HCT116 (cell line): ENCODE measurements around the gene EPDR1. TPM values are rescaled to one million over a fixed set of nuclear protein-coding genes. Genes with fewer than 3 reads are reported as not detected.

Source experiments
- ATAC-seq: fragments of 200-7000 bp; cut with Tn5 transposase; 2 replicates; pipeline ENCODE4 v1.9.1; 2020; ENCODE audit warnings: mild to moderate bottlenecking, moderate library complexity
- BruUV-seq: library from RNA; stranded (reverse); fragments of 400-500 nt; replicated peaks from 2 replicates; lab custom pipeline; 2021; lab: Mats Ljungman, UMichigan
- CTCF ChIA-PET: fragments of 300-600 bp; sonication (Branson Sonifier 250); formaldehyde crosslinking; loops from one replicate; lab custom pipeline; 2021; ENCODE audit warnings: antibody characterized with exemption; lab: Charles Lee
- POLR2A ChIA-PET: fragments of 300-600, 350-600 bp; sonication (Branson Sonifier 250); formaldehyde crosslinking; loops from one replicate; lab custom pipeline; 2021; ENCODE audit warnings: antibody characterized with exemption; lab: Charles Lee
- RAD21 ChIA-PET, 2 experiments: fragments of 300-600 bp; sonication (Branson Sonifier 250); formaldehyde crosslinking; loops; one replicate each; lab custom pipeline; 2023; ENCODE audit warnings: low total read pairs in 2 of 2; ENCODE audit not compliant: uncharacterized antibody in 2 of 2, unreplicated experiment in 2 of 2, low non-redundant PET in 1 of 2; lab: Charles Lee
- DNase-seq: peaks from one replicate; pipeline ENCODE4 v3.0.0-alpha.2; 2010; ENCODE audit warnings: low read depth, low spot score
- H2AFZ ChIP-seq: fragments of 200-600 bp; shearing (Covaris generic), sonication (generic); 2 replicates; pipeline ENCODE4 v1.6.1; 2017; ENCODE audit warnings: low read depth, mixed run types, mixed read lengths, antibody characterized with exemption, low read length; ENCODE audit not compliant: poor library complexity, severe bottlenecking
- H3K27ac ChIP-seq: 2 replicates; pipeline ENCODE4 v1.5.1; 2012; ENCODE audit warnings: low read depth, low read length
- H3K27me3 ChIP-seq: fragments of 200-600 bp; sonication (generic); 2 replicates; pipeline ENCODE4 v1.6.1; 2016; ENCODE audit warnings: mixed run types, low read length, mixed read lengths; ENCODE audit not compliant: insufficient read depth
- H3K36me3 ChIP-seq, 2 experiments: fragments of 200-500 bp in 1 of 2; fragments of 200-600 bp in 1 of 2; sonication (Bioruptor generic) in 1 of 2; sonication (generic) in 1 of 2; 2 replicates each; pipeline versions ENCODE4 v1.5.1 to v1.6.1; 2014 to 2016; ENCODE audit warnings: low read length in 2 of 2, inconsistent platforms in 1 of 2, mixed read lengths in 1 of 2, mixed run types in 1 of 2; ENCODE audit not compliant: insufficient read depth in 2 of 2, control insufficient read depth in 1 of 2
- H3K4me1 ChIP-seq, 2 experiments: fragments of 200-600 bp in 1 of 2; sonication (generic) in 1 of 2; 2 replicates each; pipeline versions ENCODE4 v1.5.1 to v1.6.1; 2012 to 2017; ENCODE audit warnings: low read length in 2 of 2, inconsistent platforms in 1 of 2, mild to moderate bottlenecking in 1 of 2, mixed read lengths in 1 of 2, mixed run types in 1 of 2, moderate library complexity in 1 of 2; ENCODE audit not compliant: insufficient read depth in 2 of 2, control insufficient read depth in 1 of 2
- H3K4me2 ChIP-seq: fragments of 200-600 bp; sonication (generic); 2 replicates; pipeline ENCODE4 v1.6.1; 2017; ENCODE audit warnings: mixed run types, low read length, mixed read lengths
- H3K4me3 ChIP-seq, 2 experiments: fragments of 200-600 bp in 1 of 2; sonication (generic) in 1 of 2; replicated peaks in 1 of 2; 2 replicates each; pipeline ENCODE4 v1.5.1; 2011 to 2016; ENCODE audit warnings: low read length in 2 of 2, control low read depth in 1 of 2, low read depth in 1 of 2, mild to moderate bottlenecking in 1 of 2, mixed read lengths in 1 of 2, mixed run types in 1 of 2
- H3K79me2 ChIP-seq: fragments of 200-600 bp; sonication (generic); 2 replicates; pipeline ENCODE4 v1.6.1; 2017; ENCODE audit warnings: mild to moderate bottlenecking, mixed run types, low read length, moderate library complexity, mixed read lengths; ENCODE audit not compliant: insufficient read depth
- H3K9ac ChIP-seq: fragments of 200-600 bp; sonication (generic); 2 replicates; pipeline ENCODE4 v1.6.1; 2016; ENCODE audit warnings: low read length, mixed read lengths
- H3K9me2 ChIP-seq: fragments of 200-600 bp; sonication (generic), shearing (Covaris generic); 2 replicates; pipeline ENCODE4 v1.6.1; 2017; ENCODE audit warnings: mixed run types, mild to moderate bottlenecking, moderate library complexity; ENCODE audit not compliant: insufficient read depth
- H3K9me3 ChIP-seq, 2 experiments: fragments of 200-500 bp in 1 of 2; fragments of 200-600 bp in 1 of 2; sonication (Bioruptor generic) in 1 of 2; sonication (generic) in 1 of 2; 2 replicates each; pipeline ENCODE4 v1.6.1; 2014 to 2017; ENCODE audit warnings: low read length in 2 of 2, mixed read lengths in 2 of 2, inconsistent platforms in 1 of 2, low read depth in 1 of 2, mild to moderate bottlenecking in 1 of 2, mixed run types in 1 of 2, moderate library complexity in 1 of 2; ENCODE audit not compliant: control insufficient read depth in 1 of 2, insufficient read depth in 1 of 2
- H4K20me1 ChIP-seq: fragments of 200-600 bp; sonication (generic), shearing (Covaris generic); 2 replicates; pipeline ENCODE4 v1.6.1; 2017; ENCODE audit warnings: mixed run types, mild to moderate bottlenecking, moderate library complexity; ENCODE audit not compliant: insufficient read depth
- CEBPB ChIP-seq: IDR thresholded peaks from 2 replicates; pipeline ENCODE4 v1.6.1; 2012; ENCODE audit warnings: low read depth
- ELF1 ChIP-seq: IDR thresholded peaks from 2 replicates; pipeline ENCODE4 v1.6.1; 2012; ENCODE audit warnings: low read depth, borderline replicate concordance
- FOSL1 ChIP-seq: IDR thresholded peaks from 2 replicates; pipeline ENCODE4 v1.6.1; 2012; ENCODE audit warnings: low read depth
- JUND ChIP-seq: IDR thresholded peaks from 2 replicates; pipeline ENCODE4 v1.6.1; 2012
- POLR2A ChIP-seq: IDR thresholded peaks from 2 replicates; pipeline ENCODE4 v1.7.0; 2011; ENCODE audit warnings: borderline replicate concordance; ENCODE audit not compliant: insufficient read depth, insufficient read length; ENCODE audit errors: extremely low read depth
- RAD21 ChIP-seq: IDR thresholded peaks from 2 replicates; pipeline ENCODE4 v1.6.1; 2012; ENCODE audit warnings: low read depth, mild to moderate bottlenecking
- ZFX ChIP-seq: fragments of 450-650 bp; IDR thresholded peaks from 2 replicates; pipeline ENCODE4 v1.6.1; 2017
- ZNF274 ChIP-seq: fragments of 200-500 bp; sonication (Bioruptor generic); IDR thresholded peaks from 2 replicates; pipeline ENCODE4 v1.6.1; 2014; ENCODE audit warnings: mild to moderate bottlenecking, low read depth, low read length, inconsistent platforms
- intact Hi-C: fragments of 100-400 bp; cut with micrococcal nuclease; formaldehyde crosslinking; loops from 2 replicates; pipeline ENCODE4 v1.10.0; 2022
- total RNA-seq: library from RNA; stranded (reverse); gene quantifications from one replicate; pipeline ENCODE4 v1.2.1, GENCODE V29; 2021; ENCODE audit not compliant: unreplicated experiment
- TF ChIP-seq, protein P1 (sequence below), 3 experiments: fragments of 200-600 bp in 1 of 3; sonication (generic) in 1 of 3; IDR thresholded peaks in 2 of 3; conservative IDR thresholded peaks in 1 of 3; 2 replicates each; pipeline ENCODE4 v1.5.1; 2012 to 2017; ENCODE audit warnings: low read depth in 2 of 3, low read length in 2 of 3, antibody characterized with exemption in 1 of 3, borderline replicate concordance in 1 of 3, control low read depth in 1 of 3, mild to moderate bottlenecking in 1 of 3, mixed read lengths in 1 of 3, mixed run types in 1 of 3, moderate library complexity in 1 of 3; ENCODE audit not compliant: insufficient read depth in 1 of 3
- TF ChIP-seq, protein P2 (sequence below): IDR thresholded peaks from 2 replicates; pipeline ENCODE4 v1.6.1; 2011; ENCODE audit warnings: mild to moderate bottlenecking, low read length, moderate library complexity; ENCODE audit not compliant: insufficient replicate concordance; ENCODE audit errors: extremely low read depth

The EPDR1 gene
- total RNA-seq, 1 experiment from 2014 or later, result 8.0 TPM

DNA sequence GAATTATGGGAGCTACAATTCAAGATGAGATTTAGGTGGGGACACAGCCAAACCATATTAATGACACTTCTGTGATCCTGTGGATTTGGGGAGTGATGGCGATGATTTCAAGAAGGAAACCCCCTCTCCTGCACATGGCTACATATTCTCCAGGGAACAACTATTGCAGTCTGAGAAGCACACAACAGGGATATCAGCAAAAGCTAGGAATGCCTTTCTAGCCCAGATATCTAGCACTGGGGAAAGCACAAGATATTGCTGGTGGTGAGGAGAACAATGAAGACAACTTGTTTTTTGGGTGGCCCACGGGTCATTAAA is 24.3 kb downstream of the EPDR1 start:
- H3K27me3 ChIP-seq, result no peaks in the 10 kb centered on the region
- CTCF ChIA-PET, result no interaction called here
- no peak overlapping the region for H3K4me2 ChIP-seq

More for the DNA sequence above, 24.3 kb downstream of the EPDR1 start:
- no peaks in the 10 kb centered on the region for H4K20me1 ChIP-seq
- no peak overlapping the region for H3K9ac ChIP-seq
- no peak overlapping the region for H3K27ac ChIP-seq
- H3K4me1 ChIP-seq, result peaks cover 9 to 14% of the 10 kb centered on the region in 2 experiments
- DNase-seq, result no peak
- RAD21 ChIA-PET, result no interaction called here
- H3K4me3 ChIP-seq, result no peak overlapping the region
- H2AFZ ChIP-seq, result no peak overlapping the region
- POLR2A ChIA-PET, result no interaction called here
- no peaks in the 10 kb centered on the region for H3K36me3 ChIP-seq
- intact Hi-C loops, result no loop called here
- BruUV-seq, result no TSS peak
- no peaks in the 10 kb centered on the region for H3K9me3 ChIP-seq
- H3K79me2 ChIP-seq, result peaks cover 16% of the 10 kb centered on the region; the same call in 1 of the 2 replicates
- no peaks in the 10 kb centered on the region for H3K9me2 ChIP-seq
- ATAC-seq, result no peak
- TF ChIP-seq, protein P1, sequence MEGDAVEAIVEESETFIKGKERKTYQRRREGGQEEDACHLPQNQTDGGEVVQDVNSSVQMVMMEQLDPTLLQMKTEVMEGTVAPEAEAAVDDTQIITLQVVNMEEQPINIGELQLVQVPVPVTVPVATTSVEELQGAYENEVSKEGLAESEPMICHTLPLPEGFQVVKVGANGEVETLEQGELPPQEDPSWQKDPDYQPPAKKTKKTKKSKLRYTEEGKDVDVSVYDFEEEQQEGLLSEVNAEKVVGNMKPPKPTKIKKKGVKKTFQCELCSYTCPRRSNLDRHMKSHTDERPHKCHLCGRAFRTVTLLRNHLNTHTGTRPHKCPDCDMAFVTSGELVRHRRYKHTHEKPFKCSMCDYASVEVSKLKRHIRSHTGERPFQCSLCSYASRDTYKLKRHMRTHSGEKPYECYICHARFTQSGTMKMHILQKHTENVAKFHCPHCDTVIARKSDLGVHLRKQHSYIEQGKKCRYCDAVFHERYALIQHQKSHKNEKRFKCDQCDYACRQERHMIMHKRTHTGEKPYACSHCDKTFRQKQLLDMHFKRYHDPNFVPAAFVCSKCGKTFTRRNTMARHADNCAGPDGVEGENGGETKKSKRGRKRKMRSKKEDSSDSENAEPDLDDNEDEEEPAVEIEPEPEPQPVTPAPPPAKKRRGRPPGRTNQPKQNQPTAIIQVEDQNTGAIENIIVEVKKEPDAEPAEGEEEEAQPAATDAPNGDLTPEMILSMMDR (IDR thresholded peaks at IDR 0.05 in 2 of 3, conservative IDR thresholded peaks at IDR 0.05 in 1 of 3; ENCODE audit: borderline replicate concordance in 1 of 3, insufficient read depth in 1 of 3, low read depth in 2 of 3, low read length in 2 of 3), result no peak
- TF ChIP-seq ZFX, result no peak
- TF ChIP-seq ZNF274, result no peak
- TF ChIP-seq FOSL1, result no peak
- TF ChIP-seq CEBPB, result no peak
- no peak for TF ChIP-seq RAD21
- no peak for TF ChIP-seq POLR2A
- TF ChIP-seq ELF1, result no peak
- TF ChIP-seq, protein P2, sequence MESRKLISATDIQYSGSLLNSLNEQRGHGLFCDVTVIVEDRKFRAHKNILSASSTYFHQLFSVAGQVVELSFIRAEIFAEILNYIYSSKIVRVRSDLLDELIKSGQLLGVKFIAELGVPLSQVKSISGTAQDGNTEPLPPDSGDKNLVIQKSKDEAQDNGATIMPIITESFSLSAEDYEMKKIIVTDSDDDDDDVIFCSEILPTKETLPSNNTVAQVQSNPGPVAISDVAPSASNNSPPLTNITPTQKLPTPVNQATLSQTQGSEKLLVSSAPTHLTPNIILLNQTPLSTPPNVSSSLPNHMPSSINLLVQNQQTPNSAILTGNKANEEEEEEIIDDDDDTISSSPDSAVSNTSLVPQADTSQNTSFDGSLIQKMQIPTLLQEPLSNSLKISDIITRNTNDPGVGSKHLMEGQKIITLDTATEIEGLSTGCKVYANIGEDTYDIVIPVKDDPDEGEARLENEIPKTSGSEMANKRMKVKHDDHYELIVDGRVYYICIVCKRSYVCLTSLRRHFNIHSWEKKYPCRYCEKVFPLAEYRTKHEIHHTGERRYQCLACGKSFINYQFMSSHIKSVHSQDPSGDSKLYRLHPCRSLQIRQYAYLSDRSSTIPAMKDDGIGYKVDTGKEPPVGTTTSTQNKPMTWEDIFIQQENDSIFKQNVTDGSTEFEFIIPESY, result no peak
- TF ChIP-seq JUND, result no peak
- TF ChIP-seq, all 23 proteins: peak for 0
